H1 (cell line): ENCODE data around the gene MSH5. TPM values are rescaled to one million over a fixed set of nuclear protein-coding genes. Genes with fewer than 3 reads are reported as not detected.

Source experiments
- CTCF ChIA-PET: fragments of 300-600 bp; sonication (Branson Sonifier 250); formaldehyde crosslinking; loops from one replicate; lab custom pipeline; 2021; ENCODE audit not compliant: partially characterized antibody; lab: Charles Lee
- POLR2A ChIA-PET: fragments of 300-600 bp; sonication (Branson Sonifier 250); formaldehyde crosslinking; loops from one replicate; lab custom pipeline; 2021; ENCODE audit warnings: inconsistent platforms; ENCODE audit not compliant: partially characterized antibody; lab: Charles Lee
- DNase-seq, 2 experiments: peaks; one replicate each; pipeline versions ENCODE4 v3.0.0 to v3.0.0-alpha.2; 2010 to 2022; ENCODE audit warnings: low spot score in 2 of 2, low read depth in 1 of 2, mixed read lengths in 1 of 2
- FAIRE-seq: peaks from 2 replicates; lab custom pipeline; 2011; peaks lifted over from hg19 to GRCh38; lab: Jason Lieb, UNC
- H2AFZ ChIP-seq: 2 replicates; pipeline ENCODE4 v1.8.1; 2012; ENCODE audit warnings: low read length, inconsistent platforms
- H2AK5ac ChIP-seq: 2 replicates; pipeline ENCODE4 v1.6.1; 2013; ENCODE audit warnings: low read depth, low read length
- H2BK120ac ChIP-seq: replicated peaks from 2 replicates; pipeline ENCODE3; 2013; ENCODE audit warnings: low read depth, low read length, inconsistent platforms
- H2BK12ac ChIP-seq: 2 replicates; pipeline ENCODE4 v1.6.1; 2013; ENCODE audit warnings: low read depth, low read length
- H2BK15ac ChIP-seq: 2 replicates; pipeline ENCODE4 v1.6.1; 2013; ENCODE audit warnings: low read length
- H2BK20ac ChIP-seq: 2 replicates; pipeline ENCODE4 v1.6.1; 2013; ENCODE audit warnings: low read length
- H2BK5ac ChIP-seq: 2 replicates; pipeline ENCODE4 v1.6.1; 2013; ENCODE audit warnings: low read depth, low read length
- H3K14ac ChIP-seq: 2 replicates; pipeline ENCODE4 v1.6.1; 2013; ENCODE audit warnings: inconsistent platforms; ENCODE audit not compliant: insufficient read length
- H3K18ac ChIP-seq: 2 replicates; pipeline ENCODE4 v1.6.1; 2013; ENCODE audit warnings: low read length; ENCODE audit errors: extremely low read depth
- H3K23ac ChIP-seq: 2 replicates; pipeline ENCODE4 v1.6.1; 2013; ENCODE audit warnings: inconsistent platforms; ENCODE audit not compliant: insufficient read length
- H3K23me2 ChIP-seq: 2 replicates; pipeline ENCODE4 v1.6.1; 2013; ENCODE audit warnings: low read depth, low read length
- H3K27ac ChIP-seq: 2 replicates; pipeline ENCODE4 v1.6.1; 2011; ENCODE audit warnings: low read depth, low read length, inconsistent platforms
- H3K27me3 ChIP-seq, 4 experiments: replicated peaks in 1 of 4; 1 replicate in 1 of 4; 2 replicates in 3 of 4; pipeline versions ENCODE4 v1.6.1 to v1.8.1; 2011 to 2013; ENCODE audit warnings: low read length in 3 of 4, mild to moderate bottlenecking in 3 of 4, inconsistent platforms in 2 of 4, mixed read lengths in 2 of 4, moderate library complexity in 1 of 4; ENCODE audit not compliant: control insufficient read depth in 3 of 4, insufficient read depth in 3 of 4; ENCODE audit errors: extremely low read depth in 1 of 4
- H3K36me3 ChIP-seq, 4 experiments: 2 replicates each; pipeline versions ENCODE4 v1.6.1 to v1.8.1; 2011 to 2013; ENCODE audit warnings: mild to moderate bottlenecking in 4 of 4, low read length in 3 of 4, moderate library complexity in 2 of 4, control low read depth in 1 of 4, inconsistent platforms in 1 of 4; ENCODE audit not compliant: insufficient read depth in 4 of 4, control insufficient read depth in 2 of 4
- H3K4ac ChIP-seq: replicated peaks from 2 replicates; pipeline ENCODE3; 2013; ENCODE audit warnings: low read length, low read depth, mixed read lengths, inconsistent platforms; ENCODE audit not compliant: insufficient read length
- H3K4me1 ChIP-seq, 4 experiments: replicated peaks in 1 of 4; 1 replicate in 1 of 4; 2 replicates in 3 of 4; pipeline versions ENCODE4 v1.6.1 to v1.8.1; 2011 to 2013; ENCODE audit warnings: low read length in 3 of 4, inconsistent platforms in 2 of 4, mixed read lengths in 1 of 4; ENCODE audit not compliant: insufficient read depth in 4 of 4, control insufficient read depth in 3 of 4
- H3K4me2 ChIP-seq, 2 experiments: 2 replicates each; pipeline versions ENCODE4 v1.6.1 to v1.8.1; 2011 to 2013; ENCODE audit warnings: low read depth in 2 of 2, low read length in 2 of 2, control low read depth in 1 of 2, inconsistent platforms in 1 of 2, mild to moderate bottlenecking in 1 of 2; ENCODE audit not compliant: insufficient read depth in 1 of 2
- H3K4me3 ChIP-seq, 4 experiments: fragments of 200-600, 300-600 bp in 1 of 4; sonication (generic), shearing (Covaris generic), sonication (Bioruptor Twin) in 1 of 4; 2 replicates each; pipeline versions ENCODE4 v1.5.1 to v1.8.1; 2011 to 2016; ENCODE audit warnings: low read length in 4 of 4, low read depth in 3 of 4, control low read depth in 2 of 4, inconsistent platforms in 2 of 4, mild to moderate bottlenecking in 2 of 4, mixed read lengths in 1 of 4, moderate library complexity in 1 of 4; ENCODE audit not compliant: insufficient read depth in 2 of 4; ENCODE audit errors: extremely low read depth in 1 of 4
- H3K56ac ChIP-seq: replicated peaks from 2 replicates; pipeline ENCODE3; 2013; ENCODE audit warnings: low read depth, mild to moderate bottlenecking, mixed read lengths, low read length, inconsistent platforms; ENCODE audit not compliant: insufficient read length
- H3K79me1 ChIP-seq: 2 replicates; pipeline ENCODE4 v1.6.1; 2013; ENCODE audit warnings: low read depth, low read length, control low read depth
- H3K79me2 ChIP-seq, 2 experiments: 2 replicates each; pipeline versions ENCODE4 v1.6.1 to v1.8.1; 2012 to 2013; ENCODE audit warnings: low read length in 2 of 2, mild to moderate bottlenecking in 2 of 2, inconsistent platforms in 1 of 2; ENCODE audit not compliant: insufficient read depth in 2 of 2, control insufficient read depth in 1 of 2
- H3K9ac ChIP-seq, 4 experiments: replicated peaks in 1 of 4; 1 replicate in 1 of 4; 2 replicates in 3 of 4; pipeline versions ENCODE4 v1.6.1 to v1.8.1; 2011 to 2013; ENCODE audit warnings: low read depth in 3 of 4, low read length in 3 of 4, control low read depth in 2 of 4, mild to moderate bottlenecking in 2 of 4, moderate library complexity in 2 of 4, inconsistent platforms in 1 of 4; ENCODE audit errors: extremely low read depth in 1 of 4
- H3K9me3 ChIP-seq, 2 experiments: 2 replicates each; pipeline versions ENCODE4 v1.6.1 to v1.8.1; 2012 to 2013; ENCODE audit warnings: mild to moderate bottlenecking in 2 of 2, moderate library complexity in 2 of 2, control low read depth in 1 of 2, inconsistent platforms in 1 of 2, low read depth in 1 of 2, low read length in 1 of 2, mixed read lengths in 1 of 2; ENCODE audit not compliant: insufficient read depth in 2 of 2
- H4K20me1 ChIP-seq, 2 experiments: replicated peaks in 1 of 2; 2 replicates each; pipeline versions ENCODE3 to v1.8.1; 2011 to 2013; ENCODE audit warnings: inconsistent platforms in 2 of 2, low read length in 2 of 2, mild to moderate bottlenecking in 1 of 2; ENCODE audit not compliant: insufficient read depth in 2 of 2, control insufficient read depth in 1 of 2
- H4K5ac ChIP-seq: 2 replicates; pipeline ENCODE4 v1.6.1; 2013; ENCODE audit warnings: low read length, low read depth, mixed read lengths, inconsistent platforms; ENCODE audit not compliant: insufficient read length
- H4K8ac ChIP-seq: 2 replicates; pipeline ENCODE4 v1.8.0; 2013; ENCODE audit warnings: mild to moderate bottlenecking, moderate library complexity, low read length, inconsistent platforms; ENCODE audit not compliant: insufficient read depth; ENCODE audit errors: extremely low read depth
- H4K91ac ChIP-seq: replicated peaks from 2 replicates; pipeline ENCODE3; 2013; ENCODE audit warnings: low read length, mixed read lengths, inconsistent platforms; ENCODE audit not compliant: insufficient read length
- BRCA1 ChIP-seq: IDR thresholded peaks from 2 replicates; pipeline ENCODE4 v1.6.1; 2012; ENCODE audit warnings: low read depth, low read length, improper control_type of control experiment
- CEBPB ChIP-seq: IDR thresholded peaks from 2 replicates; pipeline ENCODE4 v1.6.1; 2012; ENCODE audit warnings: low read depth, low read length
- CTBP2 ChIP-seq: IDR thresholded peaks from 2 replicates; pipeline ENCODE4 v1.7.0; 2011; ENCODE audit warnings: borderline replicate concordance, mild to moderate bottlenecking, moderate library complexity, mixed read lengths, low read length; ENCODE audit not compliant: insufficient read depth, insufficient read length
- EGR1 ChIP-seq: IDR thresholded peaks from 2 replicates; pipeline ENCODE4 v1.6.1; 2011; ENCODE audit warnings: low read depth, low read length, borderline replicate concordance
- GABPA ChIP-seq: IDR thresholded peaks from 2 replicates; pipeline ENCODE4 v1.6.1; 2011; ENCODE audit warnings: mild to moderate bottlenecking, low read length, moderate library complexity, borderline replicate concordance; ENCODE audit not compliant: insufficient read depth
- KDM4A ChIP-seq: IDR thresholded peaks from one replicate; pipeline ENCODE4 v1.7.1; 2012; ENCODE audit warnings: low read depth, mild to moderate bottlenecking, moderate library complexity, low read length, inconsistent platforms; ENCODE audit not compliant: severe bottlenecking
- POLR2A ChIP-seq, 2 experiments: IDR thresholded peaks; 1 replicate in 1 of 2; 2 replicates in 1 of 2; pipeline ENCODE4 v1.6.1; 2011; ENCODE audit warnings: low read depth in 2 of 2, low read length in 2 of 2, mild to moderate bottlenecking in 2 of 2; ENCODE audit errors: control extremely low read depth in 1 of 2
- RBBP5 ChIP-seq: IDR thresholded peaks from 2 replicates; pipeline ENCODE4 v1.7.1; 2012; ENCODE audit warnings: low read depth, mild to moderate bottlenecking, inconsistent platforms, low read length, moderate library complexity, borderline replicate concordance
- SIX5 ChIP-seq: IDR thresholded peaks from 2 replicates; pipeline ENCODE4 v1.6.1; 2011; ENCODE audit warnings: mild to moderate bottlenecking, low read depth, low read length
- SRF ChIP-seq: IDR thresholded peaks from 2 replicates; pipeline ENCODE4 v1.6.1; 2011; ENCODE audit warnings: mild to moderate bottlenecking, low read depth, low read length, moderate library complexity
- SUZ12 ChIP-seq: fragments of 200-600 bp; sonication (generic); IDR thresholded peaks from 2 replicates; pipeline ENCODE4 v1.6.1; 2012; ENCODE audit warnings: mild to moderate bottlenecking, inconsistent platforms, low read length, moderate library complexity, mixed read lengths
- ZNF274 ChIP-seq: IDR thresholded peaks from 2 replicates; pipeline ENCODE4 v1.7.0; 2012; ENCODE audit warnings: low read length, borderline replicate concordance; ENCODE audit errors: extremely low read depth
- WGBS, 2 experiments: shearing (Covaris generic) in 1 of 2; methylation state at CpG; one replicate each; pipeline versions ENCODE4 v1.1.6 to v1.1.7; 2013 to 2015; ENCODE audit warnings: low lambda C conversion rate in 2 of 2, mixed read lengths in 2 of 2, inconsistent platforms in 1 of 2, low coverage in 1 of 2, missing lambda C conversion rate in 1 of 2; ENCODE audit not compliant: insufficient replicate concordance in 2 of 2, insufficient coverage in 1 of 2, insufficient read length in 1 of 2; ENCODE audit errors: extremely low coverage in 1 of 2, missing lambda C conversion rate in 1 of 2; 5-methylcytosine and 5-hydroxymethylcytosine counted together
- polyA plus RNA-seq, 7 experiments: library from polyadenylated mRNA; depleted of rRNA in 3 of 7; stranded (reverse) in 5 of 7; unstranded in 2 of 7; fragments of >200 nt in 5 of 7; fragments of 200-250 nt in 2 of 7; gene quantifications; 1 replicate in 5 of 7; 2 replicates in 1 of 7; 4 replicates in 1 of 7; pipeline versions ENCODE4 v1.2.1 to v1.2.3, GENCODE V29; 2011 to 2013; ENCODE audit warnings: missing spikeins in 2 of 7, mixed read lengths in 2 of 7
- total RNA-seq: library from RNA; stranded (reverse); fragmentation: NEBNext Ultra II Directional; extraction: Animal tissue kit (Norgen Biotek cat#: 25700); gene quantifications from 2 replicates; pipeline ENCODE4 v1.2.1, GENCODE V29; 2021

The MSH5 gene
- total and polyA plus RNA-seq, 2 of the 8 experiments (the other 6 are each of a cell fraction or from before 2014, with no cell fraction given): 25.3 to 26.5 TPM

DNA sequence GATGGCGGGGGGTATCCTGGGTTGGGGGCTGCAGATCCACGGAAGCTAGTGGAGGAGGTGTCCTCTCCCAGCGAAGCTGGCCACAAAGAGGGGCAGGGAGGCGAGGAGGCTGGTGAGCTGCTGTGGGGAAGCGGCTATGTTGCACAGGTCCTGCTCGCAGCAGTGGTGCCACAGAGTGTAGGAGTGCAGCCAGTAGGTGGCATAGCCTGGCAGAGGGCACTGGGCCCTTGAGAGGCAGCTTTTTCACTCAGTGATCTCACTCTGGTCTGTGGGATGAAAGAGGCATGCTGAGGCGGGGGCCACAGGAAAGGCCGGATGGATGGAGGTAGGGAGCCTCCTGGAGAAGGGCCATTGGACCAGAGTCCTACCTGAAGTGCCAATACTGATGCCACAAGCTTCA lies 27.5 kb upstream of the MSH5 start:
- no peak overlapping the region for H3K4me2 ChIP-seq
- no peaks in the 10 kb centered on the region for H3K9me3 ChIP-seq
- H4K91ac ChIP-seq: peak overlapping the region; percentile 39
- no peak for DNase-seq
- peaks cover 3% of the 10 kb centered on the region; the same call in 1 of the 2 replicates for H3K23me2 ChIP-seq
- peak overlapping the region; percentile 33; the same call in 1 of the 2 replicates for H2AK5ac ChIP-seq
- no peak overlapping the region for H2BK20ac ChIP-seq
- H3K4me1 ChIP-seq: peaks cover 11 to 18% (median 13%) of the 10 kb centered on the region in 4 experiments
- H3K79me1 ChIP-seq: no peaks in the 10 kb centered on the region
- H2BK120ac ChIP-seq: no peak overlapping the region
- H3K4me3 ChIP-seq: no peak overlapping the region
- 0 out of 2 replicates have a peak overlapping the region, but pooled peaks have one; percentile 50 for H2BK12ac ChIP-seq
- no peak overlapping the region for H3K18ac ChIP-seq
- H3K23ac ChIP-seq: no peak overlapping the region
- peak overlapping the region; percentile 46; the same call in 1 of the 2 replicates for H2BK15ac ChIP-seq
- no peaks in the 10 kb centered on the region for H3K79me2 ChIP-seq
- WGBS, 2 experiments: 89% methylated on average over 7 of the region's 8 CpGs; no CpG with 5 or more reads in 1 of the 2 experiments
- no peak overlapping the region for H4K5ac ChIP-seq
- CTCF ChIA-PET: interaction anchor here (1.0 to 5.7 kb wide), 10 partner anchors 12 to 96 kb away, joined by 3 to 39 read pairs (median 6); partner anchors contain the start of genes CLIC1, DDAH2 and MPIG6B
- H3K56ac ChIP-seq: no peak overlapping the region
- H3K14ac ChIP-seq: no peak overlapping the region
- no peak overlapping the region for H3K9ac ChIP-seq
- no peak for FAIRE-seq
- TF ChIP-seq BRCA1 (no peak), GABPA (no peak), EGR1 (no peak), RBBP5 (no peak), SRF (no peak), KDM4A (no peak), CTBP2 (no peak), SUZ12 (no peak), ZNF274 (no peak), CEBPB (no peak), POLR2A (IDR thresholded peaks at IDR 0.05; ENCODE audit: control extremely low read depth in 1 of 2, low read depth in 2 of 2, low read length in 2 of 2) (no peak), SIX5 (no peak)
- no peaks in the 10 kb centered on the region; a peak in 1 of 7 replicates for H3K27me3 ChIP-seq
- H3K27ac ChIP-seq: no peak overlapping the region
- H3K36me3 ChIP-seq: no peaks in the 10 kb centered on the region
- H2BK5ac ChIP-seq: no peak overlapping the region
- H3K4ac ChIP-seq: no peak overlapping the region
- peak overlapping the region; percentile 47; the same call in 1 of the 2 replicates for H4K8ac ChIP-seq
- H4K20me1 ChIP-seq: no peaks in the 10 kb centered on the region
- POLR2A ChIA-PET: interaction anchor here (1.2 to 3.4 kb wide), 6 partner anchors 8 to 126 kb away, joined by 3 to 22 read pairs (median 4); partner anchors contain the start of genes ABHD16A and MPIG6B
- no peak overlapping the region for H2AFZ ChIP-seq
